ENCODE results near the gene LPP. TPM values are rescaled to one million over a fixed set of nuclear protein-coding genes. Genes with fewer than 3 reads are reported as not detected.

Gene LPP
- total RNA-seq, 4 donors from 2014 or later = 45.9 to 81.1 (median 63.0) TPM

GRCh38 chr3:188360364-188360881 is 206.5 kb downstream of the LPP start:
- intact Hi-C loops (cut with DNase I; ENCODE audit: low total_unique reads) = no loop called here
- TF ChIP-seq POLR2A (IDR thresholded peaks at IDR 0.05) (no peak), CTCF (IDR thresholded peaks at IDR 0.05) (no peak)
- no peak for DNase-seq (ENCODE audit: low spot score in 2 of 2)
- 93 to 96% methylated on average over 3 of the region's 3 CpGs for WGBS, 2 donors
- no peak overlapping the region for H3K4me3 ChIP-seq (ENCODE audit: low read depth, poor library complexity, severe bottlenecking)

GRCh38 chr3:188361888-188362287 is 207.9 kb downstream of the LPP start:
- no peak for DNase-seq (ENCODE audit: low spot score in 2 of 2)
- intact Hi-C loops (cut with DNase I; ENCODE audit: low total_unique reads) = no loop called here
- 92 to 96% methylated on average over 7 of the region's 7 CpGs for WGBS, 2 donors
- H3K4me3 ChIP-seq (ENCODE audit: low read depth, poor library complexity, severe bottlenecking) = no peak overlapping the region
- TF ChIP-seq CTCF (IDR thresholded peaks at IDR 0.05) (no peak), POLR2A (IDR thresholded peaks at IDR 0.05) (no peak)

GRCh38 chr3:188362405-188362831 is 208.5 kb downstream of the LPP start:
- 51 to 52% methylated on average over 10 of the region's 10 CpGs for WGBS, 2 donors
- no peak overlapping the region for H3K4me3 ChIP-seq (ENCODE audit: low read depth, poor library complexity, severe bottlenecking)
- DNase-seq (ENCODE audit: low spot score in 2 of 2) = no peak
- intact Hi-C loops (cut with DNase I; ENCODE audit: low total_unique reads) = no loop called here
- TF ChIP-seq POLR2A (IDR thresholded peaks at IDR 0.05) (no peak), CTCF (IDR thresholded peaks at IDR 0.05) (no peak)

GRCh38 chr3:188365184-188365583 is 211.2 kb downstream of the LPP start:
- intact Hi-C loops (cut with DNase I; ENCODE audit: low total_unique reads) = no loop called here
- no peak for DNase-seq (ENCODE audit: low spot score in 2 of 2)
- no peak for TF ChIP-seq POLR2A (IDR thresholded peaks at IDR 0.05)
- TF ChIP-seq CTCF (IDR thresholded peaks at IDR 0.05) = no peak
- no peak overlapping the region for H3K4me3 ChIP-seq (ENCODE audit: low read depth, poor library complexity, severe bottlenecking)
- WGBS, 2 donors = 97 to 98% methylated on average over 5 of the region's 5 CpGs

- no peak for TF ChIP-seq CTCF (IDR thresholded peaks at IDR 0.05)
- TF ChIP-seq POLR2A (IDR thresholded peaks at IDR 0.05) = no peak
- intact Hi-C loops (cut with DNase I; ENCODE audit: low total_unique reads) = no loop called here
- WGBS, 2 donors = 85 to 87% methylated on average over 12 of the region's 12 CpGs
- no peak for DNase-seq (ENCODE audit: low spot score in 2 of 2)
- no peak overlapping the region for H3K4me3 ChIP-seq (ENCODE audit: low read depth, poor library complexity, severe bottlenecking)
Observed at GRCh38 chr3:188365988-188366698, 212.2 kb downstream of the LPP start.
